GM12878 (cell line): ENCODE results near the gene ZC3H15. TPM values are rescaled to one million over a fixed set of nuclear protein-coding genes. Genes with fewer than 3 reads are reported as not detected.
A peak's percentile ranks its signal among the peaks of the same experiment; 100 is the strongest.

Experiments
- ATAC-seq: fragments of 200-7000 bp; cut with Tn5 transposase; 3 replicates; pipeline ENCODE4 v1.9.1; 2020; ENCODE audit warnings: mild to moderate bottlenecking, moderate library complexity
- BruUV-seq: library from RNA; stranded (reverse); fragments of 400-500 nt; replicated peaks from 2 replicates; lab custom pipeline; 2021; lab: Mats Ljungman, UMichigan
- CTCF ChIA-PET: fragments of 300-600 bp; sonication (Branson Sonifier 250); formaldehyde crosslinking; extraction: SDS; loops from one replicate; lab custom pipeline; 2021; ENCODE audit warnings: inconsistent platforms; lab: Yijun Ruan, JAX
- POLR2A ChIA-PET: fragments of 350-600 bp; formaldehyde crosslinking; extraction: SDS; loops from one replicate; lab custom pipeline; 2021; ENCODE audit warnings: inconsistent platforms; lab: Charles Lee
- RAD21 ChIA-PET: fragments of 300-600 bp; sonication (Branson Sonifier 250); formaldehyde crosslinking; loops from one replicate; lab custom pipeline; 2023; ENCODE audit warnings: antibody characterized with exemption; ENCODE audit not compliant: unreplicated experiment; lab: Charles Lee
- SMC1A ChIA-PET: fragments of 300-600 bp; sonication (Branson Sonifier 250); formaldehyde crosslinking; loops from one replicate; lab custom pipeline; 2023; ENCODE audit not compliant: unreplicated experiment, uncharacterized antibody; lab: Charles Lee
- DNase-seq: peaks from one replicate; pipeline ENCODE4 v3.0.0-alpha.2; 2011; ENCODE audit warnings: low read depth, low spot score
- FAIRE-seq: peaks from 3 replicates; lab custom pipeline; 2011; peaks lifted over from hg19 to GRCh38; lab: Jason Lieb, UNC
- H2AFZ ChIP-seq: 2 replicates; pipeline ENCODE4 v1.6.0; 2011; ENCODE audit warnings: low read depth, low read length, control low read depth; ENCODE audit not compliant: control insufficient read depth
- H3K27ac ChIP-seq: 2 replicates; pipeline ENCODE4 v1.5.1; 2011; ENCODE audit warnings: control low read depth; ENCODE audit not compliant: control insufficient read depth, insufficient read depth
- H3K27me3 ChIP-seq, 2 experiments: replicated peaks in 1 of 2; 2 replicates each; pipeline versions ENCODE4 v1.6.0 to v1.6.1; 2011; ENCODE audit warnings: low read length in 1 of 2; ENCODE audit not compliant: control insufficient read depth in 2 of 2, insufficient read depth in 2 of 2
- H3K36me3 ChIP-seq, 2 experiments: 2 replicates each; pipeline ENCODE4 v1.5.1; 2011; ENCODE audit warnings: low read length in 1 of 2; ENCODE audit not compliant: control insufficient read depth in 2 of 2, insufficient read depth in 2 of 2
- H3K4me1 ChIP-seq: 2 replicates; pipeline ENCODE4 v1.6.1; 2011; ENCODE audit warnings: mild to moderate bottlenecking, low read length, moderate library complexity, mixed read lengths; ENCODE audit not compliant: control insufficient read depth, insufficient read depth
- H3K4me2 ChIP-seq: 2 replicates; pipeline ENCODE4 v1.6.0; 2011; ENCODE audit warnings: control low read depth; ENCODE audit not compliant: control insufficient read depth, insufficient read depth
- H3K4me3 ChIP-seq: fragments of 200-600 bp; sonication (generic); 2 replicates; pipeline ENCODE4 v1.5.1; 2016
- H3K79me2 ChIP-seq: 2 replicates; pipeline ENCODE4 v1.6.0; 2011; ENCODE audit warnings: low read length; ENCODE audit not compliant: control insufficient read depth, insufficient read depth
- H3K9ac ChIP-seq: 2 replicates; pipeline ENCODE4 v1.8.0; 2011; ENCODE audit warnings: low read length, control low read depth, mixed read lengths; ENCODE audit not compliant: control insufficient read depth, insufficient read depth
- H3K9me3 ChIP-seq: replicated peaks from 3 replicates; pipeline ENCODE4 v1.5.1; 2011; ENCODE audit warnings: mild to moderate bottlenecking, low read length; ENCODE audit not compliant: control insufficient read depth, insufficient read depth
- H4K20me1 ChIP-seq: 2 replicates; pipeline ENCODE4 v1.6.0; 2011; ENCODE audit not compliant: control insufficient read depth, insufficient read depth
- CREB1 ChIP-seq: IDR thresholded peaks from 2 replicates; pipeline ENCODE4 v1.6.1; 2012; ENCODE audit warnings: low read depth, mild to moderate bottlenecking, inconsistent platforms
- DPF2 ChIP-seq: fragments of 450-650 bp; IDR thresholded peaks from 2 replicates; pipeline ENCODE4 v1.6.1; 2017; ENCODE audit warnings: mild to moderate bottlenecking
- EGR1 ChIP-seq, 2 experiments: IDR thresholded peaks; 1 replicate in 1 of 2; 2 replicates in 1 of 2; pipeline ENCODE4 v1.6.1; 2011 to 2012; ENCODE audit warnings: low read depth in 2 of 2, low read length in 2 of 2, borderline replicate concordance in 1 of 2, mild to moderate bottlenecking in 1 of 2, moderate library complexity in 1 of 2
- EP300 ChIP-seq, 2 experiments: fragments of 150-350 bp in 1 of 2; IDR thresholded peaks; 2 replicates each; pipeline ENCODE4 v1.6.1; 2011 to 2012; ENCODE audit warnings: low read depth in 2 of 2, low read length in 2 of 2, borderline replicate concordance in 1 of 2, improper control_type of control experiment in 1 of 2, inconsistent platforms in 1 of 2; ENCODE audit not compliant: control insufficient read depth in 1 of 2
- IKZF1 ChIP-seq: fragments of 450-650 bp; conservative IDR thresholded peaks from 2 replicates; pipeline ENCODE4 v1.6.1; 2017; ENCODE audit warnings: antibody characterized with exemption, mild to moderate bottlenecking
- IKZF2 ChIP-seq, 2 experiments: fragments of 450-650 bp; IDR thresholded peaks; 2 replicates each; pipeline ENCODE4 v1.6.1; 2017; ENCODE audit warnings: mild to moderate bottlenecking in 2 of 2, moderate library complexity in 2 of 2
- MEF2B ChIP-seq: fragments of 450-650 bp; IDR thresholded peaks from 2 replicates; pipeline ENCODE4 v1.6.1; 2018; ENCODE audit warnings: mild to moderate bottlenecking, moderate library complexity; ENCODE audit not compliant: partially characterized antibody, poor library complexity, severe bottlenecking
- NR2C1 ChIP-seq: fragments of 450-650 bp; IDR thresholded peaks from 2 replicates; pipeline ENCODE4 v1.6.1; 2017; ENCODE audit warnings: antibody characterized with exemption, mild to moderate bottlenecking, moderate library complexity
- PAX5 ChIP-seq: IDR thresholded peaks from 2 replicates; pipeline ENCODE4 v1.6.1; 2011; ENCODE audit warnings: low read depth, low read length, borderline replicate concordance
- PAX8 ChIP-seq: fragments of 450-650 bp; IDR thresholded peaks from 2 replicates; pipeline ENCODE4 v1.6.1; 2017; ENCODE audit warnings: mild to moderate bottlenecking, moderate library complexity
- RAD51 ChIP-seq: fragments of 450-650 bp; IDR thresholded peaks from 2 replicates; pipeline ENCODE4 v1.6.1; 2016; ENCODE audit warnings: moderate library complexity, mild to moderate bottlenecking, inconsistent platforms
- RFX5 ChIP-seq: IDR thresholded peaks from 2 replicates; pipeline ENCODE4 v1.6.1; 2011; ENCODE audit warnings: low read depth, low read length, improper control_type of control experiment
- SP1 ChIP-seq: IDR thresholded peaks from one replicate; pipeline ENCODE4 v1.6.1; 2011; ENCODE audit warnings: low read depth, low read length
- TARDBP ChIP-seq: IDR thresholded peaks from 2 replicates; pipeline ENCODE4 v1.6.1; 2016; ENCODE audit warnings: borderline replicate concordance
- WGBS: methylation state at CpG from one replicate; pipeline ENCODE4 v1.1.6; 2016; ENCODE audit warnings: low lambda C conversion rate; ENCODE audit not compliant: insufficient replicate concordance, insufficient coverage; ENCODE audit errors: missing lambda C conversion rate; 5-methylcytosine and 5-hydroxymethylcytosine counted together
- in situ Hi-C: fragments of 300-500 bp; cut with MboI; formaldehyde crosslinking; loops from 9 replicates; pipeline ENCODE4 v1.14.3; 2018; ENCODE audit warnings: mixed read lengths
- intact Hi-C: fragments of 100-400 bp; cut with micrococcal nuclease; formaldehyde crosslinking; loops from one replicate; pipeline ENCODE4 v1.14.2; 2022; ENCODE audit not compliant: unreplicated experiment
- polyA plus RNA-seq, 11 experiments: library from polyadenylated mRNA; depleted of rRNA in 4 of 11; unstranded in 6 of 11; stranded (reverse) in 5 of 11; fragments of >200 nt; fragmentation: Nextera tagmentation in 4 of 11; fragmentation: Illumina TruSeq in 1 of 11; extraction: Ambion mirVana in 4 of 11; extraction: Trizol in 1 of 11; gene quantifications; 1 replicate in 1 of 11; 2 replicates in 10 of 11; pipeline versions ENCODE4 v1.2.1 to v1.2.3, GENCODE V29; 2011 to 2016; ENCODE audit warnings: inconsistent platforms in 2 of 11, missing spikeins in 2 of 11, low read depth in 1 of 11
- total RNA-seq, 4 experiments: library from RNA; depleted of rRNA in 3 of 4; stranded (reverse); fragments of >200 nt in 3 of 4; fragmentation: Illumina TruSeq in 1 of 4; extraction: Trizol in 1 of 4; gene quantifications; 2 replicates each; pipeline versions ENCODE4 v1.2.1 to v1.2.3, GENCODE V29; 2013 to 2021
- TF ChIP-seq, protein P1 (sequence below): fragments of 450-650 bp; IDR thresholded peaks from 2 replicates; pipeline ENCODE4 v1.6.1; 2016; ENCODE audit warnings: mild to moderate bottlenecking
- TF ChIP-seq, protein P2 (sequence below): IDR thresholded peaks from 2 replicates; pipeline ENCODE4 v1.6.1; 2011; ENCODE audit warnings: low read depth, low read length, improper control_type of control experiment, borderline replicate concordance
- TF ChIP-seq, protein P3 (sequence below): fragments of 450-650 bp; IDR thresholded peaks from 2 replicates; pipeline ENCODE4 v1.6.1; 2017; ENCODE audit warnings: mild to moderate bottlenecking, low read depth, inconsistent platforms; ENCODE audit not compliant: poor library complexity, severe bottlenecking

The ZC3H15 gene
- total and polyA plus RNA-seq, 10 of the 15 experiments (the other 5 are each of a cell fraction or from before 2014, with no cell fraction given) = 51.5 to 152 (median 123) TPM

DNA sequence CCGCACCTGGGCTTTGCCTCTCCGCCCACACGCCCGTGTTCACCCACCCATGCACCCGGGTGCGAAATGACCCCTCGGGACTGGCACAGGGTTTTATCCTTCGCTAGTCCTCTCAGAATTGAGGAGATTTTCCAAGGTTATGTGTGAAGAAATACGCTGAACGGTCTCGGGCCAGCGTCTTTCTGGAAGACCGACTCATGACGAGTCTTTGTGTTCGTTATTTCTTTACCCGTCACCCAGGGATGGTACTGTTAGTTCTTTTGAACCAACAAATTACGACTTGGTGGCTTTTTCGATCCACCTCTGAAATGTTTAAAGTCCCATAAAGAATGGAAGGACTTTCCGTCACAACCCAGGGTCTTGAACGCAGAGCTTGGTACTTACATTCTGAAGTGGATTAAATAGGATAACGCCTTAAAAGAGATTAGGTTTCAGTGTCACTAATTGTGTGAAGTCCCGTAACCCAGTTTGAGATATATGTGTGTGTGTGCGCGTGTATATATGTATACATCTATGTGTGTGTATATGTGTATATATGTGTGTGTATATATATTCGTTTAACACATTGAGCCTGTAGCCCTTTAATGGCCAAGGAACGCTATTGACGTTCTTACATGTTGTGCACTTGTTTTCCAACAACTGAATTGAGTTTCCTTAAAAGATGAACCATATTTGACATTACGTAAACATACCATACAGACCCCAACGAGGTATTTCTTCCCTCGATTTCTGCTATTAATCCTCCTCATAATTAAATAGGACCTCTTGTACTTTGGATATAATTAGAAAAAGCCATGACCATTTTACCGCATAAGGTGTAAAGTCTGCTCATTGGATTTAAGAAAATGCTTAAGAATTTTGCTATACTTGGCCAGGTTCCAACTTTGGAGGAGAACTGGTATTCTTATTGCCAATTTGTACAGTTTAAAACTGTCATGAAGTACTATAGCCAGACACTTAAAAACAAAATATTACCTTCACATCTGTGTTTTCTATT is 889 bp downstream of the ZC3H15 start:
- Histone ChIP-seq H3K9me3 (no peaks in the 10 kb centered on the region), H3K27me3 (no peaks in the 10 kb centered on the region), H3K36me3 (peaks cover 0 to 3% of the 10 kb centered on the region in 2 experiments; a peak in 1 of 4 replicates), H3K4me3 (peak overlapping the region; percentile 86), H3K79me2 (peaks cover 89% of the 10 kb centered on the region), H2AFZ (0 out of 2 replicates have a peak overlapping the region, but pooled peaks have one; percentile 74), H3K9ac (peak overlapping the region; percentile 97), H3K27ac (peak overlapping the region; percentile 97), H4K20me1 (0 out of 2 replicates have a peak, but pooled peaks cover 2% of the 10 kb centered on the region), H3K4me2 (peak overlapping the region; percentile 87), H3K4me1 (0 out of 2 replicates have a peak, but pooled peaks cover 4% of the 10 kb centered on the region)
- intact Hi-C loops (no loop called here), in situ Hi-C loops (loop anchor here (25.0 kb wide), 1 partner anchor 975 kb away; no protein-coding TSS in a partner anchor)
- ATAC-seq = no peak
- under 1% methylated on average over 31 of the region's 31 CpGs for WGBS
- ChIA-PET RAD21 (no interaction called here), CTCF (interaction anchor here (1.3 to 2.2 kb wide), 2 partner anchors 17 to 155 kb away, joined by 3 to 14 read pairs; no protein-coding TSS in a partner anchor), POLR2A (interaction anchor here (1.0 to 2.4 kb wide), 2 partner anchors 9 to 103 kb away, joined by 5 to 9 read pairs; partner anchors contain the start of gene ITGAV), SMC1A (interaction anchor here (1.6 to 11.7 kb wide), 2 partner anchors 17 to 154 kb away, joined by 4 to 56 read pairs; no protein-coding TSS in a partner anchor)
- no peak for DNase-seq
- FAIRE-seq = no peak
- TSS peak; percentile 53 for BruUV-seq
- TF ChIP-seq SP1 (peak; percentile 45), NR2C1 (no peak), RAD51 (no peak), EP300 (IDR thresholded peaks at IDR 0.05; ENCODE audit: borderline replicate concordance in 1 of 2, control insufficient read depth in 1 of 2, low read depth in 2 of 2, low read length in 2 of 2) (peak; percentile 33 to 54; a peak in 3 of 4 replicates), PAX5 (peak; percentile 97), EGR1 (IDR thresholded peaks at IDR 0.05; ENCODE audit: borderline replicate concordance in 1 of 2, low read depth in 2 of 2, low read length in 2 of 2) (peak; percentile 61 to 100), TARDBP (no peak), IKZF2 (IDR thresholded peaks at IDR 0.05) (peak; percentile 48 to 72; a peak in 2 of 4 replicates), PAX8 (0 out of 2 replicates have a peak, but pooled peaks have one; percentile 18), RFX5 (0 out of 2 replicates have a peak, but pooled peaks have one; percentile 33), DPF2 (peak; percentile 79; the same call in 1 of the 2 replicates), CREB1 (peak; percentile 88), IKZF1 (peak; percentile 9; the same call in 1 of the 2 replicates), MEF2B (peak; percentile 79)
- TF ChIP-seq, protein P1, sequence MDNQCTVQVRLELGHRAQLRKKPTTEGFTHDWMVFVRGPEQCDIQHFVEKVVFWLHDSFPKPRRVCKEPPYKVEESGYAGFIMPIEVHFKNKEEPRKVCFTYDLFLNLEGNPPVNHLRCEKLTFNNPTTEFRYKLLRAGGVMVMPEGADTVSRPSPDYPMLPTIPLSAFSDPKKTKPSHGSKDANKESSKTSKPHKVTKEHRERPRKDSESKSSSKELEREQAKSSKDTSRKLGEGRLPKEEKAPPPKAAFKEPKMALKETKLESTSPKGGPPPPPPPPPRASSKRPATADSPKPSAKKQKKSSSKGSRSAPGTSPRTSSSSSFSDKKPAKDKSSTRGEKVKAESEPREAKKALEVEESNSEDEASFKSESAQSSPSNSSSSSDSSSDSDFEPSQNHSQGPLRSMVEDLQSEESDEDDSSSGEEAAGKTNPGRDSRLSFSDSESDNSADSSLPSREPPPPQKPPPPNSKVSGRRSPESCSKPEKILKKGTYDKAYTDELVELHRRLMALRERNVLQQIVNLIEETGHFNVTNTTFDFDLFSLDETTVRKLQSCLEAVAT = 0 out of 2 replicates have a peak, but pooled peaks have one; percentile 19
- TF ChIP-seq, protein P2, sequence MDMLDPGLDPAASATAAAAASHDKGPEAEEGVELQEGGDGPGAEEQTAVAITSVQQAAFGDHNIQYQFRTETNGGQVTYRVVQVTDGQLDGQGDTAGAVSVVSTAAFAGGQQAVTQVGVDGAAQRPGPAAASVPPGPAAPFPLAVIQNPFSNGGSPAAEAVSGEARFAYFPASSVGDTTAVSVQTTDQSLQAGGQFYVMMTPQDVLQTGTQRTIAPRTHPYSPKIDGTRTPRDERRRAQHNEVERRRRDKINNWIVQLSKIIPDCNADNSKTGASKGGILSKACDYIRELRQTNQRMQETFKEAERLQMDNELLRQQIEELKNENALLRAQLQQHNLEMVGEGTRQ = no peak
- TF ChIP-seq, protein P3, sequence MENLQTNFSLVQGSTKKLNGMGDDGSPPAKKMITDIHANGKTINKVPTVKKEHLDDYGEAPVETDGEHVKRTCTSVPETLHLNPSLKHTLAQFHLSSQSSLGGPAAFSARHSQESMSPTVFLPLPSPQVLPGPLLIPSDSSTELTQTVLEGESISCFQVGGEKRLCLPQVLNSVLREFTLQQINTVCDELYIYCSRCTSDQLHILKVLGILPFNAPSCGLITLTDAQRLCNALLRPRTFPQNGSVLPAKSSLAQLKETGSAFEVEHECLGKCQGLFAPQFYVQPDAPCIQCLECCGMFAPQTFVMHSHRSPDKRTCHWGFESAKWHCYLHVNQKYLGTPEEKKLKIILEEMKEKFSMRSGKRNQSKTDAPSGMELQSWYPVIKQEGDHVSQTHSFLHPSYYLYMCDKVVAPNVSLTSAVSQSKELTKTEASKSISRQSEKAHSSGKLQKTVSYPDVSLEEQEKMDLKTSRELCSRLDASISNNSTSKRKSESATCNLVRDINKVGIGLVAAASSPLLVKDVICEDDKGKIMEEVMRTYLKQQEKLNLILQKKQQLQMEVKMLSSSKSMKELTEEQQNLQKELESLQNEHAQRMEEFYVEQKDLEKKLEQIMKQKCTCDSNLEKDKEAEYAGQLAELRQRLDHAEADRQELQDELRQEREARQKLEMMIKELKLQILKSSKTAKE = peak; percentile 15
